Raji (cell line): ENCODE results near the gene ELK3.

Experiments
- POLR2A ChIP-seq: IDR thresholded peaks from 2 replicates; pipeline ENCODE4 v1.6.1; 2011; ENCODE audit warnings: low read depth, low read length, control low read depth; ENCODE audit not compliant: insufficient read depth

Gene ELK3

DNA sequence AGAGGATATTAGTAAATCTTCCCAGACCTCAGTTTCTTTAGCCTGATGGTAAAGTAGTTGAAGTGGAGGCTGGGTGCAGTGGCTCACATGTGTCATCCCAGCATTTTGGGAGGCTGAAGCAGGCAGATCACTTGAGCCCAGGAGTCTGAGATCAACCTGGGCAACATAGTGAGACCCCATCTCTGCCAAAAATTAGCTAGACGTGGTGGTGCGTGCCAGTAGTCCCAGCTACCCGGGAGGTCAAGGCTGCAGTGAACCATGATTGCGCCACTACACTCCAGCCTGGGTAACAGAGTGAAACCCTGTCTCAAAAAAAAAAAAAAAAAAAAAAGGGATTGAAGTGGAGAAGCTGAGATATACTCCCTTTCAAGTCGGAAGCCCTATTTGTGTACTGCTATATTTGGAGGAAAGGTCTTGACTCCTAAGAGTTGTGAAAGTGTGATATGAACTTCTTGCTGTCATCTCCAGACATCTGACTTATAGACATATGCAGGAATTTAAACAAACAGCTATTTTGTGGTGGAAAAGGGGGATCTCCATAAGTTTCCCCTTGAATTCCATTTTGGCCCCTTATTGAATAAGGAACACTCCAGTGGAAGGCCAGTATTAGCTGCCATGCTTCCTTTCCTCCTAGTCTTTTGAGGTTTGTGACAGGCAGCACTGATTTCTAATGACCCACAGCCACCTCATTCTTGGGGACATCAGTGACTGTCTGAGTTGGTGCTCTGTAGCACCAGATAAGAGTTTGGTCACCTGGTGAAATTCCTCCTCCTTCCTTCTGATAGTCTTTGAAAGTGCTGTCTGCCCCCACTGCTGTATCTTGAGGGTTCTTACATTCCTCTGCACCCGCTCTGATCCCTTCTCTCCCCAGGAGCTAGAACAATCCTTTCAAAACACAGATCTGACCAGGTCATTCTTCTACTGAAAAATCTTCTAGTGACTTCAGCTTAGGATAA, 7.4 kb downstream of the ELK3 start:
- no peak for TF ChIP-seq POLR2A

- no peak for TF ChIP-seq POLR2A
Observed at GRCh38 chr12:96204381-96204780, 10.2 kb downstream of the ELK3 start.

DNA sequence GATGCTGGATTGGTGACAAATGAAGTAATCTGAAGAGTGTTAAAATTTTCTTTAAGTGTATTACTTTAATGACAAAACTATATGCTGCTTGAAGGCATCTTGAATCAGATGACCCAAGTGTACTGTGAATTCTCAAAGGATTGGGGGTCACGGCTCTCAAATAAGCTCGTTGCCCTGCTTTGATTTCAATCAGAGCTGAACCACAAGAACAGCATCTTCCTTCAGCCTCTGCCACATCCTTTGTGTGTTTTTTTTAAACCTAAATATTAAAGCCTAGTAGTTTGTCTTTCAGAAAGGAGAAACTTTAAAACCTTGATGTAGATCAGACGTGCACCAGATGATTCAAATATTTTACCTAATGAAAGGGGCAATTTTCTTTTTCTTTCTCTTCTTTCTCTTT, 11.7 kb downstream of the ELK3 start:
- TF ChIP-seq POLR2A: no peak

- no peak for TF ChIP-seq POLR2A
Observed at GRCh38 chr12:96206936-96207662, 12.9 kb downstream of the ELK3 start.

- TF ChIP-seq POLR2A: no peak
Observed at GRCh38 chr12:96208346-96208745, 14.2 kb downstream of the ELK3 start.

- peak; percentile 37; the same call in 1 of the 2 replicates for TF ChIP-seq POLR2A
Observed at GRCh38 chr12:96208801-96209549, 14.8 kb downstream of the ELK3 start.

DNA sequence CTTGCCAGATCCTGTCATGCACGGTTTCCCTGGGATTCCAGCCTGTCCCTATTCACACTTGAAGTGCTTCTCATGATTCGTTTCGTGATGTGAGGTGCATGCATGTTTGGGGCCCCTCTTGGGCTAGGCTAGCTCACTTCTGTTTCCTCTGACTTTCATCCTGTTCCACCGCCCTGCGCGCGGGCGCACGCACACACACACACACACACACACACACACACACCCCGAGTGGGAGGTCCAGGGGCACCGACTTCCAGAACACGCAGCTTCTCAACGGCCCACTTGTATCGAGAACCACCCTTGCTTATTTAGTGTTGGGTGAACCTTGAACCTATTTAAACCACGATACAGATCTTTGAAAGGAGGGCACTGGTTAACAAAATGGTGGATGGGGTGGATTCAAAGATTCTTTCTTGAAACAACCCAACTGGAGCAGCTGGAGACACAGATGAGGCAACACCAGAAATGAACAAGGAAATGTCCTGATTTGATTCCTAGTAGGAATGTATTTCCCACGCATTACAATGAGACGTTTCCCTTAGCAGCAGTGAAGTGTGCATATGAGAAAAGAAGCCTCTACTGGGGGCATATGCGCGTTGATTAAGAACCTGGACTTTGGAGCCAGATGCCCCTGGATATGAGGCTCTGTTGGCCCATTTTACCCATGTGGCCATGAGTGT, 16.3 kb downstream of the ELK3 start:
- no peak for TF ChIP-seq POLR2A

- no peak for TF ChIP-seq POLR2A
Observed at GRCh38 chr12:96211988-96212387, 17.8 kb downstream of the ELK3 start.

DNA sequence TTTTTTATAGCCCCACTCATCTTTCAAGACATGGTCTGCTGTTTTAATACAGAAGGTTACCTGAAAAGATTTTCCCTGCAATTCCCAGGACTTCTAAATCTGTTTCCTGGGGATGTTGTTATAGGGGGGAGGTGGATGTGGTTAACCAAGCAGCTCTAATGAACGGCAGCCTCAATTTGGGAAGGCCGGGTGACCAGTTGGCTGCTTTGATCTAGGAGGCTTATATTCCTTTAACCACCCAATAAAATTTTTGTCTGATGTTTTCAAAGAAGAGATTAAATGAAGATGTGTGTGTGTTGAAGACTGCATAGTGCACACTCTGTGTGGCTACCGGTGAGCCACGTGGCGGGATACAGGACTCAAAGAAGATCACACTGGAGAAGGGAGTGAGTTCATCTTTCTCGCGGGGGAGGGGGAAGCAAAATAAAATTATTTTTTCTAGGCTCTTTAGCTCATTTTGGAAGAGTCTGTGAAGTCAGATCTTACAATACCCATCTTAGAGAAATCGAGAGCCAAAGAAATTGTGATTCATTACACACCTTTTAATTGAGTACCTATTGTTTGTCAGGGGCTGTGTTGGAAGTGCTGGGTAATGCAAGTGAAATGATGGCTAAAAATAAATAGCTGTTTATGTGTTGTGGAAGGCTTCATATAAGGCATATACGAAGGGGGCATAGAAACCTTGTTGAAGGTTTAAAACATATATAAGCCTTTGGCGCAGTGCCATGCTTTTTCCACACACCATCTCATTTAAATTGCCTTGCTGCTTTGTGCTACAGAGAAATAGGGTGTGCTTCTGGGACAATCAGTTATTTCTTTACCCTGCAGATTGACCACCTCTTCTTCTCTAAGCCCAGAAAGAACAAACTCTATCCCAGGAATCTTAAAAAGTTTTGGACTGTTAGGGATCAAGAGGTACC, 18.5 kb downstream of the ELK3 start:
- no peak for TF ChIP-seq POLR2A

DNA sequence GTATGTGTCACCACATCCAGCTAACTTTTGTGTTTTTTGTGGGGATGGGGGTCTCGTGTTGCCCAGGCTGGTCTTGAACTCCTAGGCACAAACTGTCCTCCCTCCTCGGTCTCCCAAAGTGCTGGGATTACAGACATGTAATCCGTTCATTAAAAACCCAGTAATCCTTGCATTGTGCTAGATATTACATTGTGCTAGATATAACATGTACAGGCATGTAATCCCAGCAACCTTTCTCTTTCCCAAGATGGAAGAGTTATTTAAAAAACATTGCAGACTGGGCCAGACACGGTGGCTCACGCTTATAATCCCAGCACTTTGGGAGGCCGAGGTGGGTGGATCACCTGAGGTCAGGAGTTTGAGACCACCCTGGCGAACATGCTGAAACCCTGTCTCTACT, 19.7 kb downstream of the ELK3 start:
- no peak for TF ChIP-seq POLR2A

DNA sequence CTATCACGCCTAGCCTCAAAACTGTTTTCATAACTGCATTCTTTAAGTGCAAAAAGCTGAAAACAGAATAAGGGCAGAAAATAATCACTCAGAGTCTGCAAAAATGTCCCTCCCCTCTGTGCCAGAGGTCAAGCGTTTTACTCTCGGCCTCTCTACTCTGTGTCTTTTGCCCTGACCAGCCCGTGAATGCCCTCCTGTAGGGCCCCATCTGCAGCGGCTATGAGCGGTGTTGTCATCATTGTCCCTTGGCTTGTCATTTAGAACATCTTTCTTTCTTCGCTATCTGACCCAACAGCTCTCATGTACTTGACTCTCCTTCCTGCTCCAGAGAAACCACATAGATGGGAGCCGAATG, 21.7 kb downstream of the ELK3 start:
- TF ChIP-seq POLR2A: no peak

DNA sequence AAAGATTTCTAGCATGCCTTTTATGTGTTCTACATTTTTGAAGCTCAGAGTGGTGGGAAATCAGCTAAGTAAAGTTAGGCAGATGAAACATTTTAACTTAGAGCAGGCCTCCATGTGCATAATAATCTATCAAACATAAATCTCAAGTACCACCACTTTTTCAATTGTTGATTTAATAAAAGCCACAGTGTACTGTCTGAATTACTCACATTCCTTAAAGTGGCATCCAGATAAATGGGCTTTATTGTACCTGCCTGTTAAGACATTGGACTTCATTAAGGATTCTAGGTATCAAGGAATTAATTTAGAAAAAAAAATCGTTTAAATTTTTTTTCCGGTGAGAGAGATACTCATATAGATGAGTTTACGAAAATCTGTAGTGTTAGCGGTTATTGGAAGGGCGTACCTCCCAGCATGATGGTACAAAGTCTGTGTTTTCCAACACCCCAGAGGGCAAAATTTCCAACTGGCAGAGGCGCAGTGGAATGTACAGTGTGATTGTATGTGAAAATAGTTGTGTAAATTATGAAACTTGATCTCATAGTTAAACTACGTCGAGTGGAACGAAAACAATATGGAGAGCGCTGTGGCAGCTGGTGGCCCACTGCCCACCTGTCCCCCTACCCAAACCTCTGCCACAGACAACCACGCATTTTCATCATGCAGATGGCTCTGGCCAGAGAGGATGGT, 25.0 kb downstream of the ELK3 start:
- TF ChIP-seq POLR2A: no peak

- TF ChIP-seq POLR2A: no peak
Observed at GRCh38 chr12:96219700-96220206, 25.6 kb downstream of the ELK3 start.
